GM12891 (cell line): ENCODE data around the gene SLCO3A1.

Experiments
- POLR2A ChIP-seq: IDR thresholded peaks from 2 replicates; pipeline ENCODE4 v1.6.1; 2011; ENCODE audit warnings: low read depth, low read length, control low read depth
- POLR2AphosphoS5 ChIP-seq: IDR thresholded peaks from 2 replicates; pipeline ENCODE4 v1.6.1; 2011; ENCODE audit warnings: low read depth, low read length, control low read depth

DNA sequence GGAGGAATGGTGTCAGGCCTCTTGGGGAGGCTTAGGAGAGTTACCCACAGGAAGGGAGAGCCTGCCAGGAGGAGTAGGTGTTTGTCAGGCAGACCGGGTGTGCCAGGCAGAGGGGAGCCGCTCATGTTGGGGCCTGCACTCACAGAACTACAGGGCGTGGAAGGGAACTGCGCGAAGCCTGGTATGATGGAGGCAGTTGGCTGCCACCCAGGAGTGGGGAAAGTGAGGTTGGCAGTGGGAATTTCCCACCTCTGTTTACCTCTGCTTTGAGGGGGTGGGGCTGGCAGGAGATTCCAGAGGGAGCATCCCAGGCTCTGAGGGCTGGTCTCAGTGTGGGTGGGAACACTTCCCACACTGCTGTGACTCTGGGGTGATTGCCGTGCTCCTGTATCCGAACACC lies 99.9 kb downstream of the SLCO3A1 start:
- TF ChIP-seq POLR2A: no peak
- no peak for TF ChIP-seq POLR2AphosphoS5
